Activated naive CD4-positive, alpha-beta T cell treated with anti-CD3 and anti-CD28 coated beads, Interleukin-2, amount 50 U/mL, for 24 hours (primary cell): Measurements from ENCODE around the gene ARHGEF3.

Experiments used
- H3K27ac Mint-ChIP-seq: one replicate; pipeline ENCODE4 v1.8.0; 2021; ENCODE audit warnings: mild to moderate bottlenecking, mixed read lengths
- H3K27me3 Mint-ChIP-seq: one replicate; pipeline ENCODE4 v1.8.0; 2021; ENCODE audit warnings: mixed read lengths
- H3K36me3 Mint-ChIP-seq: one replicate; pipeline ENCODE4 v1.8.0; 2021; ENCODE audit warnings: mixed read lengths
- H3K4me1 Mint-ChIP-seq: one replicate; pipeline ENCODE4 v1.8.0; 2021; ENCODE audit warnings: mixed read lengths
- H3K4me3 Mint-ChIP-seq: one replicate; pipeline ENCODE4 v1.8.0; 2021; ENCODE audit warnings: mild to moderate bottlenecking, mixed read lengths
- H3K9me3 Mint-ChIP-seq: one replicate; pipeline ENCODE4 v1.8.0; 2021; ENCODE audit warnings: mixed read lengths

ARHGEF3 gene

DNA sequence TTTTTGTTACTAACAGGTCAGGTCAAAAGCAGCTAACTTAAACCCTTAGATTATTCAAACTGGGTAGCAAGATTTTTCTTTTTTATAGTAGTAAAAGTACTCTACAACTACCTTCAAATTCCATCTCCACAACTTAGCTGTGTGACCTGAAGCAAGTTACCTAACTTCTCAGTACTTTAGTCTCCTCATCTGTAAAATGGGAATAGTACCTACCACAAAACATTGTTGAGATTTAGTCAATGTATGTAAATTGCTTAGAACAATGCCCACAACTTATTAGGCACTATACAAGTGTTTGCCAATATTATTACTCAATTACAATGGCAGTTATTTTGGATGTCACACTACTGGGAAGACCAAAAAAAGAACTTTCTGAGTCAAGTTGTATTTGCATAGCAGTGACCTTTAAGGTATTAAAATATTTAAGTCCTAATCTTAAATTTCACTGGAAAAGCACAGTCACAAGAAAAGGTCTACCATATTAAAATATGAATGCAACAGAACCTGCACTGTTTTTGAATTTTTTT is 121.6 kb downstream of the ARHGEF3 start:
- Mint-ChIP-seq H3K27ac (no peak overlapping the region), H3K9me3 (peaks cover 4% of the 10 kb centered on the region), H3K36me3 (peaks cover 28% of the 10 kb centered on the region), H3K4me1 (peaks cover 57% of the 10 kb centered on the region), H3K27me3 (no peaks in the 10 kb centered on the region), H3K4me3 (peak overlapping the region; percentile 57)
